GM12864 (cell line): ENCODE data around the gene RPRD1B.

Source experiments
- DNase-seq: peaks from one replicate; pipeline ENCODE4 v3.0.0-alpha.2; 2011; ENCODE audit warnings: low read depth
- H3K4me3 ChIP-seq: 2 replicates; pipeline ENCODE4 v1.5.1; 2011; ENCODE audit warnings: mild to moderate bottlenecking, low read depth, low read length, control low read depth
- CTCF ChIP-seq: IDR thresholded peaks from 2 replicates; pipeline ENCODE4 v1.5.1; 2011; ENCODE audit warnings: low read depth, mild to moderate bottlenecking, moderate library complexity, low read length, control low read depth, inconsistent platforms; ENCODE audit errors: missing control alignments

RPRD1B gene

GRCh38 chr20:38115205-38115604 lies 81.7 kb downstream of the RPRD1B start:
- TF ChIP-seq CTCF, result peak; percentile 6
- no peak overlapping the region for H3K4me3 ChIP-seq
- DNase-seq, result no peak

- TF ChIP-seq CTCF, result no peak
- DNase-seq, result no peak
These were observed 82.3 kb downstream of the RPRD1B start for GRCh38 chr20:38115896-38116295.

GRCh38 chr20:38116409-38117165 lies 83.0 kb downstream of the RPRD1B start:
- DNase-seq, result no peak
- H3K4me3 ChIP-seq, result no peak overlapping the region
- TF ChIP-seq CTCF, result no peak

More at GRCh38 chr20:38115896-38116295, 82.3 kb downstream of the RPRD1B start:
- H3K4me3 ChIP-seq, result no peak overlapping the region

GRCh38 chr20:38117205-38117604 lies 83.7 kb downstream of the RPRD1B start:
- no peak for DNase-seq
- no peak for TF ChIP-seq CTCF
- no peak overlapping the region for H3K4me3 ChIP-seq

GRCh38 chr20:38117635-38118034 lies 84.1 kb downstream of the RPRD1B start:
- no peak for TF ChIP-seq CTCF
- no peak for DNase-seq
- no peak overlapping the region for H3K4me3 ChIP-seq

GRCh38 chr20:38119446-38119845 lies 85.9 kb downstream of the RPRD1B start:
- TF ChIP-seq CTCF, result no peak
- no peak overlapping the region for H3K4me3 ChIP-seq
- no peak for DNase-seq

- no peak for TF ChIP-seq CTCF
- no peak for DNase-seq
- H3K4me3 ChIP-seq, result no peak overlapping the region
These were observed 87.1 kb downstream of the RPRD1B start for GRCh38 chr20:38120625-38120988.
